Liver (tissue), 9 donors: ENCODE data around the gene EML1. TPM values are rescaled to one million over a fixed set of nuclear protein-coding genes. Genes with fewer than 3 reads are reported as not detected.

ENCODE experiments used
- DNase-seq: peaks from one replicate; pipeline ENCODE4 v3.0.0-alpha.2; 2017; ENCODE audit warnings: low spot score
- H3K27ac ChIP-seq, 2 donors: one replicate each; pipeline ENCODE4 v1.7.0; 2013; ENCODE audit warnings: inconsistent platforms in 2 of 2, low read length in 2 of 2, control low read depth in 1 of 2, low read depth in 1 of 2, mild to moderate bottlenecking in 1 of 2
- H3K27me3 ChIP-seq, 4 donors: one replicate each; pipeline versions ENCODE4 v1.6.1 to v1.7.0; 2013; ENCODE audit warnings: low read length in 3 of 4, inconsistent platforms in 1 of 4, mild to moderate bottlenecking in 1 of 4, moderate library complexity in 1 of 4; ENCODE audit not compliant: control insufficient read depth in 4 of 4, insufficient read depth in 4 of 4
- H3K36me3 ChIP-seq, 4 donors: one replicate each; pipeline versions ENCODE4 v1.6.1 to v1.7.0; 2013; ENCODE audit warnings: low read length in 3 of 4, mild to moderate bottlenecking in 3 of 4, low read depth in 1 of 4, moderate library complexity in 1 of 4; ENCODE audit not compliant: control insufficient read depth in 4 of 4, insufficient read depth in 3 of 4
- H3K4me1 ChIP-seq, 4 donors: one replicate each; pipeline versions ENCODE4 v1.6.1 to v1.7.0; 2013; ENCODE audit warnings: low read length in 3 of 4, mild to moderate bottlenecking in 3 of 4, moderate library complexity in 1 of 4; ENCODE audit not compliant: control insufficient read depth in 4 of 4, insufficient read depth in 4 of 4
- H3K4me3 ChIP-seq, 3 donors: one replicate each; pipeline versions ENCODE4 v1.6.1 to v1.7.0; 2013; ENCODE audit warnings: low read length in 3 of 3, control low read depth in 1 of 3, low read depth in 1 of 3, mild to moderate bottlenecking in 1 of 3
- H3K9ac ChIP-seq, 2 donors: one replicate each; pipeline ENCODE4 v1.7.0; 2013; ENCODE audit warnings: low read length in 2 of 2, mild to moderate bottlenecking in 2 of 2, moderate library complexity in 2 of 2, control low read depth in 1 of 2, low read depth in 1 of 2
- H3K9me3 ChIP-seq, 4 donors: one replicate each; pipeline versions ENCODE4 v1.6.1 to v1.7.0; 2013; ENCODE audit warnings: low read length in 3 of 4; ENCODE audit not compliant: control insufficient read depth in 4 of 4
- FOXA2 ChIP-seq: IDR thresholded peaks from 2 replicates; pipeline ENCODE4 v1.6.1; 2016; ENCODE audit warnings: antibody characterized with exemption
- HNF4G ChIP-seq: IDR thresholded peaks from 2 replicates; pipeline ENCODE4 v1.6.1; 2016; ENCODE audit warnings: antibody characterized with exemption
- JUND ChIP-seq, 2 donors: IDR thresholded peaks; 2 replicates each; pipeline ENCODE4 v1.6.1; 2016; ENCODE audit warnings: antibody characterized with exemption in 2 of 2
- NR2F2 ChIP-seq: IDR thresholded peaks from 2 replicates; pipeline ENCODE4 v1.6.1; 2016; ENCODE audit warnings: antibody characterized with exemption
- RXRA ChIP-seq, 2 donors: IDR thresholded peaks; 2 replicates each; pipeline ENCODE4 v1.6.1; 2017 to 2018; ENCODE audit warnings: antibody characterized with exemption in 2 of 2, mild to moderate bottlenecking in 1 of 2
- SP1 ChIP-seq: IDR thresholded peaks from 2 replicates; pipeline ENCODE4 v1.6.1; 2018; ENCODE audit warnings: antibody characterized with exemption, mild to moderate bottlenecking
- TAF1 ChIP-seq: conservative IDR thresholded peaks from 2 replicates; pipeline ENCODE4 v1.6.1; 2016; ENCODE audit warnings: antibody characterized with exemption, mild to moderate bottlenecking
- WGBS: extraction: QIAGEN DNeasy Blood & Tissue Kit; methylation state at CpG from one replicate; pipeline ENCODE4 v1.1.7; 2013; 5-methylcytosine and 5-hydroxymethylcytosine counted together
- polyA plus RNA-seq, 2 donors: library from polyadenylated mRNA; stranded (reverse) in 1 of 2; unstranded in 1 of 2; fragments of 200-250 nt in 1 of 2; fragments of >200 nt in 1 of 2; fragmentation: Nextera tagmentation in 1 of 2; extraction: Ambion mirVana in 1 of 2; gene quantifications; one replicate each; pipeline versions ENCODE4 v1.2.1 to v1.2.3, GENCODE V29; 2013 to 2015
- total RNA-seq, 2 donors: library from RNA; depleted of rRNA; stranded (reverse); fragments of >200 nt; gene quantifications; one replicate each; pipeline ENCODE4 v1.2.3, GENCODE V29; 2014
- TF ChIP-seq, protein P1 (sequence below): IDR thresholded peaks from 2 replicates; pipeline ENCODE4 v1.6.1; 2016; ENCODE audit warnings: antibody characterized with exemption
- TF ChIP-seq, protein P2 (sequence below): fragments of 150-350 bp; IDR thresholded peaks from 2 replicates; pipeline ENCODE4 v1.5.1; 2017; ENCODE audit warnings: improper control_type of control experiment, low read depth, low read length; ENCODE audit not compliant: missing input control
- donor health status: healthy.
- donor health status: healthy.
- donor health status: healthy.
- donor health status: healthy.
- donor health status: healthy.

The EML1 gene
- total and polyA plus RNA-seq, 4 donors, result 2.7 to 14.6 (median 4.6) TPM

DNA sequence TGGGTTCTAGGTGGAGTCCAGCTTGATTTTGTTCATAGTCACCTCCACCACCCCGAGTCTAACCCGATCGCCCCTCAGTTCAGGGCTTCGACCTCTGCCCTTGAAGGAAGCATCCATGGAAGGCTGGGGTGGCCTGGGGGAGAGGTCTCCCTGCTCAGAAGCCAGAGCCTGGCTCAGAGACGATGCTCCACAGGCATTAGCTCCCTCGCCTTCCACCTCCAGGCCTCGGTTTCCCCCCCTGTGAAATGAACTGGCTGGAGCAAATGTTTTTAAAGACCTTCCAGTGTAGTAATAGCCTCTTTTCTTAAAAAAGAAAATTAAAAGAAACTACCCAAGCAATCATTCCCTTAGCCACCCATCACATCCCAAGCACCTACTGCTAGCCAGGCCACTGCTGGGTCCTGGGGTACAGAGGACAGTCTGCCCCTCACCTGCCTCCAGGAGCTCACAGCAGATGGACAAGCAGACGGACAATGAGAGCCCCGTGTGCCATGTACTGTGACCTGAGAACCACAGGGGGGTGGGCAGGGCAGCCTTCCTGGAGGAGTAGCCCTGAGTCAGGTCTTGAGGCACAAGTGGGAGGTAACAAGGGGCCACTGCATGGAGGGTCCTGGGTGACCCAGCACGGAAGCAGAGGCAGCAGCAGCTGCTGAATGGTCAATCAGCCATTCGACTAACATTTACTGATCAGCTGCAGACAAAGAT is 42.3 kb upstream of the EML1 start (continued):
- TF ChIP-seq JUND (IDR thresholded peaks at IDR 0.05) (no peak), HNF4G (no peak)
- TF ChIP-seq, protein P1, sequence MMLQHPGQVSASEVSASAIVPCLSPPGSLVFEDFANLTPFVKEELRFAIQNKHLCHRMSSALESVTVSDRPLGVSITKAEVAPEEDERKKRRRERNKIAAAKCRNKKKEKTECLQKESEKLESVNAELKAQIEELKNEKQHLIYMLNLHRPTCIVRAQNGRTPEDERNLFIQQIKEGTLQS, result no peak

DNA sequence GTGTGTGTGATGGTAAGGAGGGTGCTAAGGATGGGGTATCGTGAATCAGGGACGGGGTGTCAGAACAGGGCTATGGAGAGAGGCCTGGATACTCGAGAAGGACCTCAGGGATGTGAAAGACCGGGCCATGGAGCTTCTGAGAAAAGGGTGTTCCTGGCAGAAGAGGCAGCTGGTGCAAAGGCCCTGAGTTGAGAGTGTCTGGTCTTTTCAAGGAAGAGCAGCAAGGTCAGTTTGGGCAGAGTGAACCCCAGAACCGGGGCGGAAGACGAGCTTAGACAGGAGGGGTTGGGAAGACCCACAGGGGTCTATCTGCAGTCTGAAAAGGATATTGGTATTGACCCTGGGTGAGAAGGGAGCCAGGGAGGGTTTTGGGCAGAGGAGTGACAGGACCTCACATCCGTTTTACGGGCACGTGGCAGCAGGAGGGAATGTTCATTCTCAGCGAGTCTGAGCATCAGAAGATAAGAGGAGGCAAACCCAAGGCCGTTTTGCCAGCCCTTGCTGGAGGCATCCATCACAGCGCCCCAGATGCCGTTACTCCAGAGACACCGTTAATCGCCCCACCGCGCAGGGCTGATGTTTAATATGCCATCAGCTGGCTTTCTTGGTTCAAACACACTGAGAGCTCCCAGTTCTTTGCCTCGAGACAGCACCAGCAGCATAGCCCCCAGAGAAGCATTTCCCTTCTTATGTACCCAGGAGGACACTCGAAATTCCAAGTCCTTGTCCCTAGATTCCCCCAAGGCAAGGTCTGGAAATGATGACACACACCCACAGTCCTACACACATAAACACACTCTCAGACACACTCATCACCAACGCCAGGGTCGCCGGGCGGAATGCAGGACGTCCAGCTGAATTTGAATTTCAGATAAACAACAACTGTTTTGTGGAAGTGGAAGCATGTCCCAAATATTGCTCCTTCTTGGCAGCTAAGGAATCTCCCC is 41.4 kb upstream of the EML1 start:
- Histone ChIP-seq H3K4me3 (no peak overlapping the region), H3K27ac (peak overlapping the region; percentile 73 to 84), H3K9ac (no peak overlapping the region), H3K4me1 (peaks cover 0 to 5% (median 2%) of the 10 kb centered on the region in 4 donors), H3K27me3 (peaks cover 0 to 6% (median 1%) of the 10 kb centered on the region in 4 donors), H3K36me3 (no peaks in the 10 kb centered on the region), H3K9me3 (no peaks in the 10 kb centered on the region)
- TF ChIP-seq RXRA (IDR thresholded peaks at IDR 0.05) (peak in 1 of 2 donors; percentile 33), FOXA2 (no peak)
- WGBS, result 59% methylated on average over 25 of the region's 25 CpGs
- DNase-seq, result no peak

DNA sequence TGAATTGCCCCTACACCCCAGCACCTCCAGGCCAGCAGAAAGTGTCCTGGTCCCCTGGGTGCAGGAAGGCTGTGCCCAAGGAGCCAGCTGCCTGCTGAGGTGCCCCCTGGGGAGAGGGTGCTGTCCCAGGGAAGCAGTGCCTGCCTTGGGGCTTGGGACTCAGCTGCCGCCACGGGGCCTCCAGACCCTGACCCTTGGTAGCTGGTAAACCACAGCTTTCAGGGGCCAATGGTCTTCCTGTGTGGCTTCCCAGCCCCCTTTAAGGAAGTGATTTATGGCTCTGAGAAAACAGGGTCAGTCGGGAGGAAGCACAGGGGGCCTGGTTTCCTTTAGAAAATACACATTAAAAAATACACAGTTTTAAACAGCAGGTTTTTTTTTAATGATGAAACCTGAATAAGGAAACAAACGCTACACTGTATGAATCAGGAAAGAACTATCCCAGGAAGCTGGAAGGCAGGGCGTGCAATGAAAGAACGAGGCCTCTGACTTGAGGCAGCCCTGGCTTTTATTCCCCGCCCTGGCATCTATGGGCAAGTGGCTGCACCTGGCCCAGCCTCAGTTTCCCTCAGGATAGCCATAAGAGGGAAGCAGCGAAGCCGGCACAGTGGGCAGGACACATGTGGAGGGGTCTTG is 40.6 kb upstream of the EML1 start:
- no peak for DNase-seq
- Histone ChIP-seq H3K27ac (peak overlapping the region; percentile 73 to 84), H3K36me3 (no peaks in the 10 kb centered on the region), H3K9me3 (no peaks in the 10 kb centered on the region), H3K4me3 (no peak overlapping the region), H3K4me1 (peaks cover 0 to 5% (median 2%) of the 10 kb centered on the region in 4 donors), H3K9ac (no peak overlapping the region), H3K27me3 (peaks cover 0 to 6% (median 1%) of the 10 kb centered on the region in 4 donors)
- TF ChIP-seq TAF1 (no peak), SP1 (no peak), RXRA (IDR thresholded peaks at IDR 0.05) (no peak), HNF4G (no peak), NR2F2 (peak; percentile 80), JUND (IDR thresholded peaks at IDR 0.05) (no peak)
- TF ChIP-seq, protein P2, sequence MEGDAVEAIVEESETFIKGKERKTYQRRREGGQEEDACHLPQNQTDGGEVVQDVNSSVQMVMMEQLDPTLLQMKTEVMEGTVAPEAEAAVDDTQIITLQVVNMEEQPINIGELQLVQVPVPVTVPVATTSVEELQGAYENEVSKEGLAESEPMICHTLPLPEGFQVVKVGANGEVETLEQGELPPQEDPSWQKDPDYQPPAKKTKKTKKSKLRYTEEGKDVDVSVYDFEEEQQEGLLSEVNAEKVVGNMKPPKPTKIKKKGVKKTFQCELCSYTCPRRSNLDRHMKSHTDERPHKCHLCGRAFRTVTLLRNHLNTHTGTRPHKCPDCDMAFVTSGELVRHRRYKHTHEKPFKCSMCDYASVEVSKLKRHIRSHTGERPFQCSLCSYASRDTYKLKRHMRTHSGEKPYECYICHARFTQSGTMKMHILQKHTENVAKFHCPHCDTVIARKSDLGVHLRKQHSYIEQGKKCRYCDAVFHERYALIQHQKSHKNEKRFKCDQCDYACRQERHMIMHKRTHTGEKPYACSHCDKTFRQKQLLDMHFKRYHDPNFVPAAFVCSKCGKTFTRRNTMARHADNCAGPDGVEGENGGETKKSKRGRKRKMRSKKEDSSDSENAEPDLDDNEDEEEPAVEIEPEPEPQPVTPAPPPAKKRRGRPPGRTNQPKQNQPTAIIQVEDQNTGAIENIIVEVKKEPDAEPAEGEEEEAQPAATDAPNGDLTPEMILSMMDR, result no peak
- 45% methylated on average over 9 of the region's 9 CpGs for WGBS
